Activated CD8-positive, alpha-beta T cell treated with anti-CD3 and anti-CD28 coated beads, Interleukin-2, amount 10 ng/mL, durations not matched to agents 7 days and 5 days (primary cell): ENCODE data around the gene SLC1A2. TPM values are rescaled to one million over a fixed set of nuclear protein-coding genes. Genes with fewer than 3 reads are reported as not detected.
A peak's percentile ranks its signal among the peaks of the same experiment; 100 is the strongest.

Source experiments
- ATAC-seq: fragments of 150-1000 bp; cut with Tn5 transposase; one replicate; pipeline ENCODE4 v1.10.0; 2021; ENCODE audit warnings: moderate library complexity
- CTCF ChIA-PET: fragments of 350-600 bp; sonication (Branson Sonifier 250); formaldehyde crosslinking; loops from one replicate; lab custom pipeline; 2021; ENCODE audit warnings: antibody characterized with exemption; lab: Charles Lee
- POLR2A ChIA-PET: fragments of 350-600 bp; sonication (Branson Sonifier 250); formaldehyde crosslinking; loops from one replicate; lab custom pipeline; 2021; ENCODE audit warnings: antibody characterized with exemption; lab: Charles Lee
- DNase-seq: peaks from one replicate; pipeline ENCODE4 v3.0.0-alpha.2; 2020
- H3K27ac Mint-ChIP-seq: one replicate; pipeline ENCODE4 v1.8.0; 2021; ENCODE audit warnings: mild to moderate bottlenecking, mixed read lengths
- H3K27me3 Mint-ChIP-seq: one replicate; pipeline ENCODE4 v1.8.0; 2021; ENCODE audit warnings: low read depth, mixed read lengths
- H3K36me3 Mint-ChIP-seq: one replicate; pipeline ENCODE4 v1.8.0; 2021; ENCODE audit warnings: low read depth, mixed read lengths
- H3K4me1 Mint-ChIP-seq: one replicate; pipeline ENCODE4 v1.8.0; 2021; ENCODE audit warnings: low read depth, mixed read lengths
- H3K4me3 Mint-ChIP-seq: one replicate; pipeline ENCODE4 v1.8.0; 2021; ENCODE audit warnings: mild to moderate bottlenecking, mixed read lengths
- H3K9me3 Mint-ChIP-seq: one replicate; pipeline ENCODE4 v1.8.0; 2022; ENCODE audit warnings: mixed read lengths; ENCODE audit not compliant: insufficient read depth
- total RNA-seq, 2 experiments: library from RNA; stranded (reverse); gene quantifications; one replicate each; pipeline ENCODE4 v1.2.3, GENCODE V29; 2021

SLC1A2 gene
- total RNA-seq, 2 experiments from 2014 or later: not detected

DNA sequence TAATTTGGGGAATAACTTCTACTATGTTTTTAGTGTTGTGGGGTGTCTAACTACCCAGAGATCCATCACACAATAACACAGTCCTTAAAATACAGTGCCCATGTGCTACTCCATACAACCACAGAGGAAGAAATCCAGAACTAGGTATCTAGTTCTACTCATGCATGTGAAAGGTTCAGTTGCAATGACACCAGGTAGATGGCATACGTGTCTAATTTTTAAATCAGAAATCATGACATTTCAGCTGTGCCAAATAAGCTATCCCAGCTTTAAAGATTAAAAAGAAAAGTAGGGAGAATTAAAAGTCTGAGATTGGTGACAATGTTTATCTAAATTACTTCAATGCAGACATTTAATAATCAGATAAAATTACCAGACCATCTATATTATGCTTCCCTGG, 158.2 kb downstream of the SLC1A2 start:
- CTCF ChIA-PET: interaction anchor here (0.8 to 1.6 kb wide), 3 partner anchors 14 to 131 kb away, joined by 3 to 4 read pairs (median 4); no protein-coding TSS in a partner anchor
- POLR2A ChIA-PET: no interaction called here
- H3K4me3 Mint-ChIP-seq: no peak overlapping the region
- ATAC-seq (no peak), DNase-seq (no peak)
- H3K27me3 Mint-ChIP-seq: peaks cover 8% of the 10 kb centered on the region
- H3K36me3 Mint-ChIP-seq: peaks cover 8% of the 10 kb centered on the region
- H3K27ac Mint-ChIP-seq: no peak overlapping the region
- H3K4me1 Mint-ChIP-seq: peaks cover 36% of the 10 kb centered on the region
- peaks cover 8% of the 10 kb centered on the region for H3K9me3 Mint-ChIP-seq

- Mint-ChIP-seq H3K4me1 (peaks cover 35% of the 10 kb centered on the region), H3K4me3 (no peak overlapping the region), H3K27me3 (peaks cover 8% of the 10 kb centered on the region), H3K27ac (no peak overlapping the region), H3K9me3 (peaks cover 8% of the 10 kb centered on the region), H3K36me3 (peaks cover 12% of the 10 kb centered on the region)
- ChIA-PET POLR2A (no interaction called here), CTCF (interaction anchor here (0.8 to 1.6 kb wide), 4 partner anchors 12 to 131 kb away, joined by 3 to 4 read pairs (median 4); no protein-coding TSS in a partner anchor)
- ATAC-seq: no peak
- no peak for DNase-seq
These were observed 158.9 kb downstream of the SLC1A2 start for GRCh38 chr11:35260342-35260985.

DNA sequence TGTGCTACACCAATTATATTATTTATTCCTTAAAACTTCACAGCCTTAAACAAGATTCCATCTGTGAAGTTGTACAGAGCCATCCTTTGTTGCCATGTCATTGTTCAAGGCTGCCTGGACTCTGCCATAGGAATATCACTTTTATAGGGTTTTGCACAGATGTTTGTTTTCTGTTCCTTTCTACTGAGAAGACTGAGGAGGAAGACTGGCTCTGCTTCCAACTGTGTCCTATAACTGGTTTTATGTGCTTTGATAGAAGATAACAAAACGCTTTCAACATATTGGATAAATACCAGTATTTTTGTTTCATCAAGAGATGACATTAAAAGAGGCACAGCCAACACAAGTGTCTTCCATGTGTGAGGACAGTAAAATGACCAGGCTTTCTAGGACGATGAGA, 159.8 kb downstream of the SLC1A2 start:
- Mint-ChIP-seq H3K4me1 (peaks cover 40% of the 10 kb centered on the region), H3K36me3 (peaks cover 17% of the 10 kb centered on the region), H3K27ac (no peak overlapping the region), H3K4me3 (no peak overlapping the region), H3K27me3 (peaks cover 8% of the 10 kb centered on the region), H3K9me3 (peaks cover 4% of the 10 kb centered on the region)
- POLR2A ChIA-PET: interaction anchor here (1.1 kb wide), 1 partner anchor 45 kb away, joined by 3 read pairs; no protein-coding TSS in a partner anchor
- CTCF ChIA-PET: interaction anchor here (1.1 kb wide), 1 partner anchor 23 kb away, joined by 3 read pairs; no protein-coding TSS in a partner anchor
- ATAC-seq (no peak), DNase-seq (no peak)

DNA sequence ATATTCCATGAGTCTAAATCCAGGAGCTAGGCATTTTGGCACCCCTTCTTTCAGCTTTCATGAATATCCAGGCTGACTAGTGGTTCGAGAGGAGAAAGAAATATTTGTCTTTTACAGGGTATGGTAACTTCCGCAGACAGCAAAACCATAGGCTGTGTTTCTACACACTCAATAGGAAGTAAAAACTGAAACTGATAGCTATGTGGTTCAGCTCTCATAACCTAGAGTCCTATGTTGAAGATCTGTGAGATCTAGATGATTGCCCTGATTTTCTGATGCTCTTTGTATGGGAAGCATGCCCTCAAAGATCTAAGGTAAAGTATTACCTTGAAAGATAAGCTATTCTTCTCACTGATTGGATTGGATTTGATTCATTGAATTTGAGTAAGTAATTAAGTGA, 162.1 kb downstream of the SLC1A2 start:
- ChIA-PET POLR2A (no interaction called here), CTCF (interaction anchor here (0.6 to 2.6 kb wide), 11 partner anchors 12 to 119 kb away, joined by 3 to 10 read pairs (median 7); no protein-coding TSS in a partner anchor)
- H3K27ac Mint-ChIP-seq: peak overlapping the region; percentile 87
- H3K27me3 Mint-ChIP-seq: peaks cover 6% of the 10 kb centered on the region
- peaks cover 40% of the 10 kb centered on the region for H3K4me1 Mint-ChIP-seq
- peak overlapping the region; percentile 45 for H3K4me3 Mint-ChIP-seq
- peak; percentile 100 for ATAC-seq
- H3K9me3 Mint-ChIP-seq: peaks cover 4% of the 10 kb centered on the region
- DNase-seq: peak; percentile 30
- H3K36me3 Mint-ChIP-seq: peaks cover 17% of the 10 kb centered on the region

DNA sequence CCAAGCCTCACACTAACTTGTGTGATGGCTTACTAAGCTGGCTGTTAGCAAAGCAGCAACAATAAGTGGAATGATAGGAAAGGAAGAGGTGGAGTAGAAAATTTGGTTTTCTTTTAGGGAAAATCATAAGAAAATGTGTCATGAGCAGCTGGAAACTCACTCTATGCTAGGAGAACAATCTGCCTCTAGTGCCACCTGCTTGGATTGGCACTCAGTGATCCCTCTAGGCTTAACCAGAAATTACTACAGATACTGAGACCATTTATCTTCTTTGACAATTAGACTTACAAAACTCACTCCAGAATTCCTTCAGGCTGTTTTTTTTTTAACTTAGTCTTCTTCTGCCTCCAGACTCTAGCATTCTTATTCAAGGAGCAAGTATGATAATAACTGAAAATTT, 163.1 kb downstream of the SLC1A2 start:
- peaks cover 3% of the 10 kb centered on the region for H3K27me3 Mint-ChIP-seq
- peak overlapping the region; percentile 87 for H3K27ac Mint-ChIP-seq
- ATAC-seq (no peak), DNase-seq (no peak)
- peaks cover 40% of the 10 kb centered on the region for H3K4me1 Mint-ChIP-seq
- H3K36me3 Mint-ChIP-seq: peaks cover 19% of the 10 kb centered on the region
- H3K4me3 Mint-ChIP-seq: no peak overlapping the region
- ChIA-PET CTCF (interaction anchor here (1.3 to 2.6 kb wide), 5 partner anchors 11 to 19 kb away, joined by 7 to 10 read pairs (median 10); no protein-coding TSS in a partner anchor), POLR2A (no interaction called here)
- H3K9me3 Mint-ChIP-seq: peaks cover 4% of the 10 kb centered on the region

DNA sequence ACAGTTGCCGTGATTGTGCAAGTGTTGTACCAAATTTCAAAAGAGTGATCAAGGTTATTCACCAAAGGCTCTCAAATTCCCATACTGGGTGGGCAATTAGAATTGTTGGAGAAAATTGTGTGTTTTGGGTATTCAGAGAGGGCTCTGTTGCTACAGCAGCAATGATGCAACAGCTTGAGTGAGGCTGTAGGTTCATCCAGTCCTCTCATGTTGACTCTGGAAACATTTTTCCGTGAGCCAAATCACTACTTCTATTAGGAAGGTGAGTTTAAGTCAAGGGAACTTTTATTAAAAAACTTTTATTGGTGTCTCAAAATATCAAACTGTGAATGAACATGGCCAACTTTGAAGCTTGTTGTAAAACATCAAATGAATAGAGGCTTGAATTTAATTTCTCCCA, 163.8 kb downstream of the SLC1A2 start:
- ATAC-seq (no peak), DNase-seq (no peak)
- Mint-ChIP-seq H3K27me3 (peaks cover 3% of the 10 kb centered on the region), H3K36me3 (peaks cover 19% of the 10 kb centered on the region), H3K9me3 (peaks cover 4% of the 10 kb centered on the region), H3K27ac (peak overlapping the region; percentile 14), H3K4me1 (peaks cover 38% of the 10 kb centered on the region), H3K4me3 (no peak overlapping the region)
- POLR2A ChIA-PET: interaction anchor here (0.7 kb wide), 1 partner anchor 159 kb away, joined by 3 read pairs; no protein-coding TSS in a partner anchor
- CTCF ChIA-PET: interaction anchor here (1.3 to 2.6 kb wide), 3 partner anchors 10 to 18 kb away, joined by 7 to 10 read pairs (median 9); no protein-coding TSS in a partner anchor

DNA sequence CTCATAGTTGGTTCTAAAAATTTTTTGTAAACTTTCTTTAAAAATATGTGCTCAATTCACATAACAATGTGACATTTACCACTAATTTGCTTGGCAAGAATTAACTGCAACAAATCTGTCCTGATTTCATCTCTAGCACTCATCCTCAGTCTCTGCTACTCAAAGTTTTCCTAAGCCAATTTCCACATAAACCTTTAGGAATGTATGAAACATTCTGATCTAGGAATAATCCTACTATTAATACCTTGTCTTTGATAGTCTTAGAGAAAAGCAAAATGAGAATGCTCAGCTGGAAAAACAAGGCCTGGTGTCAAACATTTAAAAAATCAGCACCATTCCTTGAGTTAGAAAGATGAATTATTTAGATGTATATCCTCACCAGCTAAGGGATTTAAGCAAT, 166.1 kb downstream of the SLC1A2 start:
- POLR2A ChIA-PET: no interaction called here
- no peak for ATAC-seq
- H3K4me1 Mint-ChIP-seq: peaks cover 37% of the 10 kb centered on the region

GRCh38 chr11:35250621-35251020, 168.7 kb downstream of the SLC1A2 start:
- Mint-ChIP-seq H3K27me3 (no peaks in the 10 kb centered on the region), H3K4me1 (peaks cover 38% of the 10 kb centered on the region), H3K4me3 (no peak overlapping the region), H3K36me3 (peaks cover 28% of the 10 kb centered on the region), H3K27ac (no peak overlapping the region), H3K9me3 (peaks cover 19% of the 10 kb centered on the region)
- DNase-seq (no peak), ATAC-seq (no peak)
- ChIA-PET CTCF (interaction anchor here (0.8 to 1.8 kb wide), 2 partner anchors 11 to 13 kb away, joined by 3 to 4 read pairs; no protein-coding TSS in a partner anchor), POLR2A (no interaction called here)

More for the DNA sequence above, 166.1 kb downstream of the SLC1A2 start:
- no peak overlapping the region for H3K27ac Mint-ChIP-seq
- H3K27me3 Mint-ChIP-seq: no peaks in the 10 kb centered on the region
- H3K9me3 Mint-ChIP-seq: peaks cover 19% of the 10 kb centered on the region
- peaks cover 26% of the 10 kb centered on the region for H3K36me3 Mint-ChIP-seq
- no peak for DNase-seq
- no peak overlapping the region for H3K4me3 Mint-ChIP-seq
- CTCF ChIA-PET: interaction anchor here (1.4 kb wide), 1 partner anchor 16 kb away, joined by 4 read pairs; no protein-coding TSS in a partner anchor

DNA sequence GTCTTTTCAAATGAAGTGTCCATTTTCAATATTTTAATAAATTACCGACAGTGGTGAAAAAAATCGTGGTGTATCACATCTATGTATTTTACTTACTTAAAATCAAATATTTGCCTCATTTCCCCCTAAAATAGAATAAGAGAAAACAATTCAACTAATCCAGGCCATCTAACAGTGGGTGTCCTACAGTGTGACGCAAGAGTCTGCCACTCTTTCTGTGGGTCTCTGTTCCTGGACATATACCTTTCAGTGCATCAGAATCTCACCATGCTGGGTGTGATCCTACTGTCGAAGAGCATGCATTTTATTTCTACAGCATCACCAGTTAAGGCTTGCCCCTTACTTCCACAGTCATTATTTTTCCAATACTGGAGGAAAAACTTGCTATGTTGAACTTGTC, 169.2 kb downstream of the SLC1A2 start:
- DNase-seq (no peak), ATAC-seq (no peak)
- CTCF ChIA-PET: interaction anchor here (0.8 to 1.8 kb wide), 2 partner anchors 11 to 13 kb away, joined by 3 to 4 read pairs; no protein-coding TSS in a partner anchor

GRCh38 chr11:35248558-35249323, 170.6 kb downstream of the SLC1A2 start:
- H3K4me3 Mint-ChIP-seq: no peak overlapping the region
- H3K36me3 Mint-ChIP-seq: peaks cover 32% of the 10 kb centered on the region
- POLR2A ChIA-PET: no interaction called here
- H3K9me3 Mint-ChIP-seq: peaks cover 19% of the 10 kb centered on the region
- peaks cover 46% of the 10 kb centered on the region for H3K4me1 Mint-ChIP-seq
- CTCF ChIA-PET: no interaction called here
- ATAC-seq (no peak), DNase-seq (no peak)
- H3K27ac Mint-ChIP-seq: peak overlapping the region; percentile 22
- no peaks in the 10 kb centered on the region for H3K27me3 Mint-ChIP-seq

More for the DNA sequence above, 169.2 kb downstream of the SLC1A2 start:
- H3K27ac Mint-ChIP-seq: no peak overlapping the region
- H3K36me3 Mint-ChIP-seq: peaks cover 28% of the 10 kb centered on the region
- H3K27me3 Mint-ChIP-seq: no peaks in the 10 kb centered on the region
- peaks cover 38% of the 10 kb centered on the region for H3K4me1 Mint-ChIP-seq
- POLR2A ChIA-PET: no interaction called here
- no peak overlapping the region for H3K4me3 Mint-ChIP-seq
- H3K9me3 Mint-ChIP-seq: peaks cover 19% of the 10 kb centered on the region

DNA sequence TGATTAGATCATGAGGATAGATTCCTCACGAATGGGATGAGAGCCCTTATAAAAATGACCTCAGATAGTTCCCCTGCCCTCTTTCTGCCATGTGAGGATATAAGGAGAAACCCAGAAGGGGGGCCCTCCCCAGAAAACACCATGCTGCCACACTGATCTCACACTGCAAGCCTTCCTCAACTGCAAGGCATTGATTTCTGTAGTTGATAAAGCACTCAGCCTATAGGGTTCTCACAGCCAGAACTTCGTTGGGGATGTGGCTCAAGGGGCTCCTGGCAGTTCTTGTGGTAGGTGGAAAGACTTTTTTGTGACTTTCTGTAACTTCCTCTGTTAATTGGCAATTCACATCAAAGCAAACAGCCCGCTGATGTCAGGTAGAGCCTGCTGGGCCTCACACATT, 171.5 kb downstream of the SLC1A2 start:
- peak overlapping the region; percentile 86 for H3K27ac Mint-ChIP-seq
- peaks cover 35% of the 10 kb centered on the region for H3K36me3 Mint-ChIP-seq
- ChIA-PET POLR2A (interaction anchor here (1.0 kb wide), 1 partner anchor 24 kb away, joined by 3 read pairs; no protein-coding TSS in a partner anchor), CTCF (interaction anchor here (1.0 to 1.5 kb wide), 3 partner anchors 9 to 58 kb away, joined by 5 to 10 read pairs (median 5); no protein-coding TSS in a partner anchor)
- peaks cover 19% of the 10 kb centered on the region for H3K9me3 Mint-ChIP-seq
- peak; percentile 69 for ATAC-seq
- DNase-seq: peak; percentile 45
- no peaks in the 10 kb centered on the region for H3K27me3 Mint-ChIP-seq
- peak overlapping the region; percentile 9 for H3K4me3 Mint-ChIP-seq
- peaks cover 54% of the 10 kb centered on the region for H3K4me1 Mint-ChIP-seq
